ENCODE data around the gene FJX1.
A peak's percentile ranks its signal among the peaks of the same experiment; 100 is the strongest.
"Not testable (repeated sequence)": the region's sequence is repeated elsewhere in the genome, so short reads cannot be mapped to it uniquely, and the experiment has no call there.

Gene FJX1

DNA sequence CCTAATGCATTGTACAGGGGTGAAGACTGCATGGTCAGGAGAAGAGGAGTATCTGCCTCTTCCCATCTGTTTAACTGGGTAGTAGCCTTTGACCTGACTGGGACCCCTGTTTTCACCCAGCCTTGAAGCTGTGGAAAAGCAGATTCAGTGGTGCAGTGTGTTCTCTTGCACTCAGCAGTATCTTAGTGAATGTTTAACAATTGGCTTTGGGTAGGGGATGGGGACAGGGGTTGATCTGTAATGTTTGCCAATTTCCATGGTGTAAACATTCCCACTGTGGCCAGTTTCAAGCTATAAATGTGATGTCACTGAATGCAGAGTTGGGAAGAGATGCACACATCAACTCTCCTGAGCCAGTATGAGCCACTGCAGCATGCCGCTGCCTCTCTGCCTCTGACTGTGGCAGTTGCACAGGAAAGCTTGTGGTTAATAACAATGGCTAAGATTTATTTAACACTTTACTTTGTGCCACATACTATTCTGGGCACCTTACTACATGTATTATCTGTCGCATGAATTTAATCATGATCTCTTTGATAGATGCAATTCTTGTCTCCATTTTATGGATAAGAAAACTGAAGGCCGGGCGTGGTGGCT, 15.7 kb downstream of the FJX1 start:
- DNase-seq: no peak

DNA sequence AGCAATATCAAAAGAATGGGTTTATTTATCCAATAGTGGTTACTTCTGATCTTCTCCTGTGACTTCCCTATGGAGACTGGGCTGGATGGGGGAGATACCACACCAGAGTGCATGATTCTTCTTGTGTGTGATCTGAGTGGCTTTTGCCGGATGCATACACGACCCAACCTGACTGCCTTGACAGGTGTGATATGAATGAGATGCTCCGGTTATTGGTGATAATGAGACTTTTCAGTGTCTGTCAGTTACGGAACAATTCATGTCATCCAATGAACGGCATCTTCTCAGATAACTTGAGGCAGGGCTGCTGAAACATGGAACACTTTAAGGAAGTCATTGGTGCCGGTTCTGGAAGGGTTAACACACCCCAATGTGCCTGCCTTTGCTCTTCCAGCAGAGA, 17.7 kb downstream of the FJX1 start:
- no peak for DNase-seq

DNA sequence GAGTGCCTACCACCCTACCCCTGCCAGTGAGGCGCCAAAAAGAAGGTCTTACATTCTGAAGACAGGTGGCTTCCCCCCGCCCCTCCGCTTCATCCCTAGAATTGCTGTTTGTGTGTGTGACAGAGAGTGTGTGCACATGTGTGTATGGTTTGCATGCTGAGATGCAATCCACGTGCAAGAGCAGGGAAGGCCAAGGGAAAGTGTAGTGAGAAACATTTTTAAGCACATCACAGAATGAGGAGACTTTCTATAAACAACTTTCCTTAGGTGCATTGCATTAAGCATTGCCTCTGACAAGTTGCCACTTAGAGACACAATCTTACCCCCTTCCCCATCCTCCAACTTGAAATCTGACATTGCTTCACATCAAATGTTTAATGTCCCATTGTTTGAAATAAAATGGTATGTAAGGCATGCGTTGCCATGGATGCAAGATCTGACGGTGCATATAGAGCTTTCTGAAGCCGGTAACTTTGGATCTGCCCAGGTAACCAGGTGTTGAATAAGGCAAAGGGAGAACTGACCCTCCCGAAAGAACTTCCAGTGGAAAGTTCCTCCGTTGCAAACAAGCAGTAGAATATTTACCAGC, 21.4 kb downstream of the FJX1 start:
- no peak for DNase-seq

DNA sequence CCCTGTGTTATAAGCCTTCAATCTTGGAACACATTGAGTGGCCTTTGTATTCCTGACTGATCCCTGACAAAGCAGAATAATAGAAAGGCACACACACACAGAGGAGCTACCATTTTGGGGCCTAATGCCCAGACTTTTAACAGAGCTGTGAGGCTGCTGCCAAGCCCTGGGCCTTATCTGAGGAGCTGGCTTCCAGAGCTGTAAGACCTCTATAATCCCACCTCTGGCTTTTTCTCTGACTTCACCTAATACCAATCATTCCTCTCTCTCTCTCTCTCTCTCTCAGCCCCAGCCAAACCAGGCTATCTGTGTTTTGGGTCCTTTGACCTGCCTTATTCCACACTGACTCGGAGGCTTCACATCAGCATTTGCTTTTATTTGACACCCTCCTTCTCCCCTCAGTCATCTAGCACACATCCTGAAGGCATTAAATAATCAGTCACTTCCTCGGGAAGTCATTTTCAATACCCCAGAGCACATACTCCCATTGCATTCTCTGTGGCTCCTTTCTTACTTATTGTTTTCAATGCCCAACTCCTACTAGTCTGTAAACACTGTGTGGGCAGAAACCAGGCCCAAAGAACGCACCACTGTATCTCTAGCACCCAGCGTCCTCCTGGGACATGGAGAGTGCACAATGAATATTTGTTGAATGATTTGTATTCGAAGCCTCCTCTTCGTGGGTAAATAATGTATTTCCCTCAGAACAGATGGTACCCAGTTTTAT, 23.1 kb downstream of the FJX1 start:
- no peak for DNase-seq

DNA sequence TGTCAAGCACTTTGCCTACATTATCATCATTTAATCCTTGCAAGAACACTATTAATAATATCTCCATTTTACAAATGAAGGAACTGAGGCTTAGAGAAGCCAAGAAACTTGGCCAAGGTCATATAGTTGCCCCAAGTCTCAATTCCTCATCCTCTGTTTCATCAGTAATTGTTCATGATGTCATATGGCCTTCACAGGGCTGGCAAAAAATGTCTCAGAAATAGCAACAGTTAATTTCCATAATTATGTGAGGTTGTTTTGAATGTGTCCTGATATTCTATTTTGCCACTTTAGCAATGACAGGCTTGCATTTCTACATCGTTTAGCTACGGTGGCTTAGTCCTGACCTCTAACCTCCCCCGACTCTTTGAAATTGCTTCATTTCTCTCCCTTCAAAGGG, 23.7 kb downstream of the FJX1 start:
- no peak for DNase-seq

DNA sequence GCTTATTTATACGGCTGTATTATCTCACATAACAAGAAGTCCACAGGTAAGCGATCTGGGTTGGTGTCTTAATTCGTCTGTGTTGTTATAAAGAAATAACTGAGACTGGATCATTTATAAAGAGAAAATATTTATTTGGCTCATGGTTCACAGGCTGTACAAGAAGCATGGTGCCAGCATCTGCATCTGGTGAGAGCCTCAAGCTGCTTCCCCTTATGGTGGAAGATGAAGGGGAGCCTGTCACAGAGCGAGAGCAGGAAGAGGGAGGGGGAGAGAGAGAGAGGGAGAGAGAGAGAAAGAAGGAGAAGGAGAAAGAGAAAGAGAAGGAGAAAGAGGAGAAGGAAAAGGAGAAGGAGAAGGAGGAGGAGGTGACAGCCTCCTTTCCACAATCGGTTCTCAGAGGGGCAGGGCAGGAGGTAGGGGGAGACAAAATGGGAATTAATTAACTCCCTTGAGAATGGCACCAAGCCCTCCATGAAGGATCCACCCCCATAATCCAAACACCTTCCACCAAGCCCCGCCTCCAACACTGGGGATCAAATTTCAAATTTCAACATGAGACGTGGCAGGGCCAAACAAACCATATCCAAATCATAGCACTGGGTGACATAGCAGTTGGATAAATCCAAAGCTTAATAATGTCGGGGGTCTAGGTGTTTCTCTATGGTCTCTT, 29.3 kb downstream of the FJX1 start:
- DNase-seq: no peak

DNA sequence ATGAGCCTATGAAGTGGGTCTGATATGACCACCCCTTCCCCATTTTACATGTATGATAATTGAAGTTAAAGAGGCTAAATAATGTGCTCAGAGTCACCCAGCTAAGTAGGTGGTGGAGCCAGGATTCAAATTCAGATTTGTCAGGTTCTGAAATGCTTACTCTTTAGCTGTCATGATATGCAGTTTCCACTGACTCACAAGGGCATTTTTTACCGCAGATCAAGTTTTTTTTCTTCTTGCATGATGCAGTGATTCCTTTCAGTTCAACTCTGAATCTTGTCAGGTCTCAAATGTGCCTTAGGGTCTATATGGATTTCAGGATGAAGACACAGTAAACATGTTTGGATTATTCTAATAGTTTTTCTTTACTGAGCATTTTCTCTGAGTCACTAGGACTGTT, 31.7 kb downstream of the FJX1 start:
- peak in 1 of 2 donors; percentile 6 for DNase-seq

DNA sequence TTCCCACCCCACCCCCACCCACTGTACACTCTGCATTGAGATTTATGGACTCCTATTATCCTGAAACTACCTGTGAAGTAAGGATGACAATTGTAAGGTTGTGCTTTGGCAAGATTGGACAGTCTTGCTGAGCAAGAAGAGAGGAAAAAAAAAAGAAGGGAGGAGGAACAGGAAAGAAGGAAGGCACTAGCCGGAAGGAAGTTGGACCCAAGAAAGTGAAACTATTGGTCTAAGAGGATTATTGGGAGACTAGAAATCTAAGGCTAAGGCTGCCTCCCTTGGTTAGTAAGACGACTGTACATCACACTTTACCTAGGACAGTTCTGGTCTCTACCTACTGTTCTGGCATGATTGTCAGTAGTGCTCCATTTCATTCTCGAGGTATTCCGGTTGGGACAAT, 32.2 kb downstream of the FJX1 start:
- no peak for DNase-seq

DNA sequence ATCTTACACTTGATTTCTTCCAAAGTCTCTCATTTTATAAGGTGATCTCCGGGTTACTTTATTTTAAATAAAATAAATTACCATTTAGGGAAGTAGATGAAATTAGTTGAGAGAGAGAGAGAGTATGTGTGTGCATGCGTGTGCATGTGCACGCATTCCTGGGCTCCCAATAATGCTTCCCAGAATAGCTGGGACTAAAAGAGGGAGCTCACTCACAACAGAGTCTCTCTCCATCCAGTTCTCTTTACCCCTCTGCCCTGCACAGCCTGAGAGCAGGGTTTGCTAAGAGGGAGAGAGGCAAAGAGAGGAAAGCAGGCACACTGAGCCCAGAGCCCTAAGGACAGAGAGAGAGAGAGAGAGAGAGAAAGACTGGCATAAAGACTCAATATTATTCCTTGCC, 33.0 kb downstream of the FJX1 start:
- no peak for DNase-seq

DNA sequence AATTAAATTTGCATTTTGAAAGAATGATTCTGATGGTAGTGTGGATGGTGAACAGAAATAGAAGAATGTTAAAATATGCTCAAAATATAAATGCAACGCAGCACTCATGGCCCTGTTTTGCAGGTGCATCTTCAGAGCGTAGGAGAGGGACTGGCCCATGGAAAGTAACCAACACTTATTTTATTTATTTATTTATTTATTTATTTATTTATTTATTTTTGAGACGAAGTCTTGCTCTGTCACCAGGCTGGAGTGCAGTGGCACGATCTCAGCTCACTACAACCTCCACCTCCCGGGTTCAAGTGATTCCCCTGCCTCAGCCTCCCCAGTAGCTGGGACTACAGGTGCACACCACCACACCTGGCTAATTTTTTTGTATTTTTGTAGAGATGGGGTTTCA, 34.5 kb downstream of the FJX1 start:
- not testable (repeated sequence) for DNase-seq

DNA sequence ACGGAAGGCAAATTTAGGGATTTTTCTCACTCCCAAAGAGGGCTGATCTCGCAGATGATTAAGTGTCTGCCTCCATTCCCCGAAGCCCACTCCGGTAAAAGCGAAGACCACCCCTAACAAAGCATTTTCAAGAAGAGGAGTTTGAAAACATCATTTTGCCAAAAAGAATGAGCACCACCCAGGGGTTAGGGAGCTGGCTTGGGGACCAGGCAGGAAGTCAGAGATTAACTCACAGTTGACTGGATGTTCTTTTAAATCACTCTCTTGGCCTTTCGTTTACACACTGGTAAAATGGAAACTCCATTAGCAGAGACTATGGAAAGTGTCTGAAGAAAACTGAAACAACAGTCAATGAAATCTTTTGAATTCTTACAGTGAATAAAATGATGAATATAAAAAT, 36.5 kb downstream of the FJX1 start:
- DNase-seq: no peak

DNA sequence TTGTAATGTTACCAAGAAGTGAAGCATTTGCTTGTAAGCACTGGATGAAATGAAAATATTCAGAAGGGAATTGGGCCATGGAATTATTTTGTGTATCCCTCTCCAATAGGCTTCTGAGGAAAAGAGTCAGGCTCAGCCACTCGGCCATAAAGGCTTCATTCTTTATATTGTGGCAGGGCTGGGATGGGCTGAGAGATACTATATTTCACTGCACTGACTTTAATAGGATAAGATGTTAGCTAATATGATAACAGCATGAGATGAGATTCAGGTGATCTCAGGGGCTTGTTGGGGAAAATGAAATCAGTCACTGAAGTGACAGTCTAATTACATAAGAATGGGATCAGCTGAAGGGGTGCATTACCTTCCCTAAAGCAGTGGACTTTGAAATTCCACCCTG, 37.0 kb downstream of the FJX1 start:
- no peak for DNase-seq

DNA sequence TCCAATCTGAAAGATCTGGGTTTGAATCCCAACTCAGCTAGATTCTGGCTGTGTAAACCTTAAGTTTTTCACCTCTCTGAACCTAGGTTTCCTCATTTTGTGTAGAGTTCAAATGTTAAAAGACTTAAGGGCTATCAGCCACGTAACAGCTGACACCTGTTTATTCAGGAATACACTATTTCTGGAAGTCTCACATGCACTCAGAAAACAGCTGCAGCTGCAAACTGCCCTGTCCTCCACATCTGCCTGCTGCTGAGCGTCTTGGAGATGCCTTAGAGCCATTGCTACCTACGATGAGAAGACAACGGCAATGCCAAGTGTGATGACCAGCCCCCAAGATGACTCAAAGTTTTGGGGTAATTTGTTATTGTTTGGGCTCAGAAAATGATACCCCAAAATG, 37.6 kb downstream of the FJX1 start:
- DNase-seq: no peak

DNA sequence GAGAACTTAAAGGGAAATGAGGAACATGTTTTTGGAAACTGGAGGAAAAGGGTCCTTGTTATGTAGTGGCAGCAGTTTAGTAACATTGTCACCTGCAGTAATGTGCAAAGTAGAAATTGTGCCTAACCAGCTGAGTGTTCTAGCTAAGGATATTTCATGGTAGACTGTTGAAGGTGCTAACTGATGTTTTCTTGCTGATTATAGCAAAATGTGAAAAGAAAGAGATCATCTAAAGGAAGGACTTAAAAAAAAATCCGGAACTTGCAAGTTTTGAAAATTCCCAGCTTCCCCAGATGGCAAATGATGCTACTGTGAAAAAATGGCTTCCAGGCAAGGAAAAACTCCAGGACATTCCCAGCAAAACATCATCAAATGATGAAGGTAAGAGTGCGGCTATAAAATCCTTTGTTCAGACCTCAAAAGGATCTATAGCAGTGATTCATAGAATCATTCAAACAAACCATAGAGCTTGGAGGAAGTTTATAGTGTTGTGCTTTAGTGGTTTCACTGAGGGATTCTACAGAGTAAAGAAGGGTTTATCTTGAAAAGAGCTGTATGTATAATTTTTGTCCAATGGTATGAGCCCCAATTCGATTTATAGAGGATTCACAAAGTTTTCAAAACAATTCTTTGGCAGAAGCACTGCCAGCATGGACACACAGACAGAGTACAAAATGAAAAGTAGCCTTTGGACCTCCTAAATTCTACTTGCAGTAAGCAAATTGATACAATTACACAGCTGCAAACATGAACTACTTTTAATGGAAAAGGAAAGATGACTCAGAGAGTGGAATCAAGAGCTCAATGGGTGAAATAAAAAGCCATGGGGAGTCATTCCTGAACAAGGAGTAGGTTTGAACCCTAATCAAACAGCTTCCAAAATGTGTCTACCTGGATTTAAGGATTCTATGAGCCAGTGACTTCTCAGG, 40.0 kb downstream of the FJX1 start:
- DNase-seq: no peak

DNA sequence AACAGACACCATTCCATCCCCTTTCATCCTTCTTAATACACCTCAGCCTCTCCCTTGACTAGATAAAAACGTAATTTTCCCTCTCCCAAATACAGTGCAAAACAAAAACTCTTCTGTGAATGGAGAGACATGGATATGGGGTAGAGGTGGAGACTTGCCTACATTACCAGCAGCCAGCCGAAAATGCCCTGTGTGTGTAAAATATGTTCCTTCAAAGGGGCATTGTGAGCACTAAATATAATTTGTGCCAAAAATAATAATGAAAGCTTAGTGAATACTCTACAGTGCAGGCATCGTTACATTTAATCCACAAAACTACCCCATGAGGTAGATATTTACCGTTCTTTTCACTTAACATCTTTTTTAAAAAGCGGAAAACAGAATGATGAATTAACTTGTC, 43.3 kb downstream of the FJX1 start:
- no peak for DNase-seq

DNA sequence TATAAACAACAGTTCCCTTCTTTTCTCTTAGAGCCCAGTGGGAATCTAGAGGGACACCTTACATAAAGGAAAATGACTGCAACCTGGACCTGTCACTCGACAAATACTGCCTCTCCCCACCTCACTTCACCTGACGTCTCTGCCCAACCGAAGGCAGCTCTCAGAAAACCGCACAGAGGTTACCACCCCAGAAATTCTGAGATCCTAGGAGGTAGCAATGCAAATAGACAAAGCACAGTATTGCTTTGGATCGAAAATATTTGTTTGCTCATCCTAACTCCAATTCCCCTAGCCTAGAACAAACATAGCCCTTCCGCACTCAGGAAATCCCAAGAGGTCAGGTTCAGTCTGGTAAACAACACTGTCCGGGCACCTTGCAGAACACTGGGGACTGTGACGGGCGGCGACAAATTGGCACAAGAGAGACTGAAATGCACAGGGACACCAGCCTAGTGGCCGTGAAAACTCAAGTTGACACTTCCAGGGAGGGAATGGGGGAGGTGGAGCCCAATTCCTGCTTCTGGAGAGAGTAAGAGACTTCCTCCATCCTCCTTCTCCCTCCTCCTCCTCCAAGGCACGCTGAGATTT, 43.9 kb downstream of the FJX1 start:
- no peak for DNase-seq

DNA sequence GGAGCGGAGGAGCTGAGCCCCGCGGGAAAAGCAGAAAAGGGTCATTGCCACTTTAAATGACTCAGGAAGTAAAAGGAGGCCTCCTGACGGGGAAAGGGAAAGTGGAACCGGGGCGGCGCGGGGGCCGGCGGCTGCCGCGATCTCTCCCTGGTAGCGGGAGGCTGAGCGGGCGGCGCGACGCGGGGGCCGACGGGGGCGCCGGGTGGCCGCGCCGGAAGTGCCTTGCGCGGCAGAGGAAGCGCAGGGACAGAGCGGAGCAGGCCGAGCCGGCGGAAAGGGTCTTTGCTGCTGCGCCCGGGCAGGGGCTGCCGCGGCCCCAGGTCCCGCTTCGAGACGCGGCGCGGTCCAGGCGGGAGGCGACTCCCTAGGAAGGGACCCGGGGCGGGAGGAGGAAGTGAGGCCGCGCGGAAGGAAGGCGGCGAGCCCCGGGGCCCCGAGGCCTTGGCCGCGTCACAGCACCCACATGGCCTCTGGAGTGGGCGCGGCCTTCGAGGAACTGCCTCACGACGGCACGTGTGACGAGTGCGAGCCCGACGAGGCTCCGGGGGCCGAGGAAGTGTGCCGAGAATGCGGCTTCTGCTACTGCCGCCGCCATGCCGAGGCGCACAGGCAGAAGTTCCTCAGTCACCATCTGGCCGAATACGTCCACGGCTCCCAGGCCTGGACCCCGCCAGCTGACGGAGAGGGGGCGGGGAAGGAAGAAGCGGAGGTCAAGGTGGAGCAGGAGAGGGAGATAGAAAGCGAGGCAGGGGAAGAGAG, 44.6 kb downstream of the FJX1 start, which contains the start of gene TRIM44:
Gene TRIM44, plus strand, starts transcription at position 127 of the 759 bp plus-strand sequence. Its CDS starts 337 bp downstream, at position 464.
- DNase-seq: peak; percentile 69 to 77

DNA sequence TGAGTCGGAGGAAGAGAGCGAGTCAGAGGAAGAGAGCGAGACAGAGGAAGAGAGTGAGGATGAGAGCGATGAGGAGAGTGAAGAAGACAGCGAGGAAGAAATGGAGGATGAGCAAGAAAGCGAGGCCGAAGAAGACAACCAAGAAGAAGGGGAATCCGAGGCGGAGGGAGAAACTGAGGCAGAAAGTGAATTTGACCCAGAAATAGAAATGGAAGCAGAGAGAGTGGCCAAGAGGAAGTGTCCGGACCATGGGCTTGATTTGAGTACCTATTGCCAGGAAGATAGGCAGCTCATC, 45.1 kb downstream of the FJX1 start:
- no peak for DNase-seq

DNA sequence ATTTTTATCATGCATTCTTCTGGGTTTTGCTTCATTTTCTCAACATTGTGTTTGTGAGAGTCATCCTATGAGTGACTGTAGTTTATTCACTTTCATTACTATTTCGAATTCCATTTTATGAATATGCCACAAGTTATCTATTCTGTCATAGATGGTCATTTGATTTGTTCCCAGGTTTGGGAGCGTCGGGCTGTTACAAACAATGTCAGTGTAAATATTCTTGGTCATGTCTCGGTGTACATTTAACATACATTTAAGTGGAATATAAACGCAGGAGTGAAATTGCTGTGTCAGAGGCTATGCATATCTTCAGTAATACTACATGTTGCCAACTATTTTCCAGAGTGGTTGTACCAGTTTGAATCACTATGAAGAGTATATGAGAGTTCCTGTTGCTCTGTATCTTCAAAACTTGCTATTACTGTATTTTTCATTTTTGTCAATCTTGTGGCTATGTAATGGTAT, 46.7 kb downstream of the FJX1 start:
- no peak for DNase-seq

DNA sequence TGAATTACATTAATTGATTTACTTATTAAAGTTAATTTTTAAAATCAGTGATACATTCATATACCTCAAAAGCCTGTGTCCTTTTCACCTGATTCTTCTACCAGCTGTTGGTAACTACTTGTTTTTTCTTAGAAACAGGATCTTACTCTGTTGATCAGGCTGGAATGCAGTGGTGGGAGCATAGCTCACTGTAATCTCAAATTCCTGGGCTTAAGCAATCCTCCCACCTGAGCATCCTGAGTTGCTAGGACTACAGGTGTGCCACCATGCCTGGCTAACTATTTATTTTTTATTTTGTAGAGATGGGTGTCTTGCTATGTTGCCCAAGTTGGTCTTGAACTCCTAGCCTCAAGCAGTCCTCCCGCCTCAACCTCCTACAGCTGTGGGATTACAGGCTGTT, 49.0 kb downstream of the FJX1 start:
- no peak for DNase-seq

DNA sequence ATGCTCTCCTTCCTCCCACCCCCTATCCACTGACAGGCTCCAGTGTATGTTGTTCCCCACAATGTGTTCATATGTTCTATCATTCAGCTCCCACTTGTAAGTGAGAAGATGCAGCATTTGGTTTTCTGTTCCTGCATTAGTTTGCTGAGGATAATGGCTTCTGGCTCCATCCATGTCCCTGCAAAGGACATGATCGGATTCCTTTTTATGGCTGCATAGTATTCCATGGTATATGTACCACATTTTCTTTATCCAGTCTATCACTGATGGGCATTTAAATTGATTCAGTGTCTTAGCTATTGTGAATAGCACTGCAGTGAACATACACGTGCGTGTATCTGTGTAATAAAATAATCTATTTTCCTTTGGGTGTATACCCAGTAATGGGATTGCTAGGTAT, 50.1 kb downstream of the FJX1 start:
- not testable (repeated sequence) for DNase-seq
